PFSK-1 (cell line): ENCODE measurements around the gene RSAD2.

Experiments
- POLR2AphosphoS5 ChIP-seq: IDR thresholded peaks from 2 replicates; pipeline ENCODE4 v1.6.1; 2012; ENCODE audit warnings: low read depth, mild to moderate bottlenecking, control low read depth, low read length, moderate library complexity
- SIN3A ChIP-seq: IDR thresholded peaks from 2 replicates; pipeline ENCODE4 v1.6.1; 2012; ENCODE audit warnings: mild to moderate bottlenecking, low read length, moderate library complexity, borderline replicate concordance; ENCODE audit not compliant: insufficient read depth
- TF ChIP-seq, protein P1 (sequence below), 2 experiments: IDR thresholded peaks; 2 replicates each; pipeline versions ENCODE4 v1.6.1 to v1.8.0; 2011 to 2012; ENCODE audit warnings: low read depth in 2 of 2, low read length in 2 of 2, control low read depth in 1 of 2, inconsistent platforms in 1 of 2, mild to moderate bottlenecking in 1 of 2, moderate library complexity in 1 of 2; ENCODE audit not compliant: insufficient read depth in 1 of 2

DNA sequence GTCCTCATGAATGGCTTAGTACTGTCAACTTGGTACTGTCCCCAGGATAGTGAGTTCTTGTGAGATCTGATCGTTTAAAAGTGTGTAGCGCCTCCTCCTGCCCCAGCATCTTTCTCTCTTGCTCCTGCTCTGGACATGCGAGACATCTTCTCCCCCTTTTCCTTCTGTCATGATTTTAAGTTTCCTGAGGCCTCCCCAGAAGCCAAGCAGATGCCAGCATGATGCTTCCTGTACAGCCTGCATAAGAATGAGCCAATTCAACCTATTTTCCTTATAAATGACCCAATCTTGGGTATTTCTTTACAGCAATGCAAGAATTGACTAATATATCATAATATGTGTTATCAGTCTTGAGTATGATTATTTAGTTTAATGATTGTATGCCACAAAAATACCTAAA lies 3.5 kb upstream of the RSAD2 start:
- no peak for TF ChIP-seq POLR2AphosphoS5
- TF ChIP-seq, protein P1, sequence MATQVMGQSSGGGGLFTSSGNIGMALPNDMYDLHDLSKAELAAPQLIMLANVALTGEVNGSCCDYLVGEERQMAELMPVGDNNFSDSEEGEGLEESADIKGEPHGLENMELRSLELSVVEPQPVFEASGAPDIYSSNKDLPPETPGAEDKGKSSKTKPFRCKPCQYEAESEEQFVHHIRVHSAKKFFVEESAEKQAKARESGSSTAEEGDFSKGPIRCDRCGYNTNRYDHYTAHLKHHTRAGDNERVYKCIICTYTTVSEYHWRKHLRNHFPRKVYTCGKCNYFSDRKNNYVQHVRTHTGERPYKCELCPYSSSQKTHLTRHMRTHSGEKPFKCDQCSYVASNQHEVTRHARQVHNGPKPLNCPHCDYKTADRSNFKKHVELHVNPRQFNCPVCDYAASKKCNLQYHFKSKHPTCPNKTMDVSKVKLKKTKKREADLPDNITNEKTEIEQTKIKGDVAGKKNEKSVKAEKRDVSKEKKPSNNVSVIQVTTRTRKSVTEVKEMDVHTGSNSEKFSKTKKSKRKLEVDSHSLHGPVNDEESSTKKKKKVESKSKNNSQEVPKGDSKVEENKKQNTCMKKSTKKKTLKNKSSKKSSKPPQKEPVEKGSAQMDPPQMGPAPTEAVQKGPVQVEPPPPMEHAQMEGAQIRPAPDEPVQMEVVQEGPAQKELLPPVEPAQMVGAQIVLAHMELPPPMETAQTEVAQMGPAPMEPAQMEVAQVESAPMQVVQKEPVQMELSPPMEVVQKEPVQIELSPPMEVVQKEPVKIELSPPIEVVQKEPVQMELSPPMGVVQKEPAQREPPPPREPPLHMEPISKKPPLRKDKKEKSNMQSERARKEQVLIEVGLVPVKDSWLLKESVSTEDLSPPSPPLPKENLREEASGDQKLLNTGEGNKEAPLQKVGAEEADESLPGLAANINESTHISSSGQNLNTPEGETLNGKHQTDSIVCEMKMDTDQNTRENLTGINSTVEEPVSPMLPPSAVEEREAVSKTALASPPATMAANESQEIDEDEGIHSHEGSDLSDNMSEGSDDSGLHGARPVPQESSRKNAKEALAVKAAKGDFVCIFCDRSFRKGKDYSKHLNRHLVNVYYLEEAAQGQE (IDR thresholded peaks at IDR 0.05; ENCODE audit: insufficient read depth in 1 of 2, low read depth in 2 of 2, low read length in 2 of 2), result no peak
- no peak for TF ChIP-seq SIN3A
